T-helper 2 cell treated with Interferon-gamma antibody and Interleukin-4, amounts not matched to agents 5 μg/mL and 100 μg/mL, for 36 hours (primary cell): Measurements from ENCODE around the gene TMEM176A.
"Not testable (repeated sequence)": the region's sequence is repeated elsewhere in the genome, so short reads cannot be mapped to it uniquely, and the experiment has no call there.

ENCODE experiments used
- DNase-seq: peaks from one replicate; pipeline ENCODE4 v3.0.0; 2021; ENCODE audit warnings: low spot score
- H3K27ac Mint-ChIP-seq: one replicate; pipeline ENCODE4 v1.8.0; 2021; ENCODE audit warnings: mild to moderate bottlenecking, mixed read lengths
- H3K27me3 Mint-ChIP-seq: one replicate; pipeline ENCODE4 v1.8.0; 2021; ENCODE audit warnings: low read depth, mixed read lengths
- H3K36me3 Mint-ChIP-seq: one replicate; pipeline ENCODE4 v1.8.0; 2021; ENCODE audit warnings: low read depth, mixed read lengths
- H3K4me1 Mint-ChIP-seq: one replicate; pipeline ENCODE4 v1.8.0; 2021; ENCODE audit warnings: low read depth, mixed read lengths
- H3K4me3 Mint-ChIP-seq: one replicate; pipeline ENCODE4 v1.8.0; 2022; ENCODE audit warnings: mild to moderate bottlenecking, moderate library complexity, mixed read lengths
- H3K9me3 Mint-ChIP-seq: one replicate; pipeline ENCODE4 v1.8.0; 2021; ENCODE audit warnings: mixed read lengths

TMEM176A gene

GRCh38 chr7:150797661-150798060, 2.9 kb upstream of the TMEM176A start:
- Mint-ChIP-seq H3K27me3 (peaks cover 50% of the 10 kb centered on the region), H3K9me3 (no peaks in the 10 kb centered on the region), H3K4me1 (no peaks in the 10 kb centered on the region), H3K27ac (no peak overlapping the region), H3K36me3 (peaks cover 2% of the 10 kb centered on the region), H3K4me3 (no peak overlapping the region)
- no peak for DNase-seq

- Mint-ChIP-seq H3K36me3 (peaks cover 2% of the 10 kb centered on the region), H3K9me3 (no peaks in the 10 kb centered on the region), H3K4me3 (no peak overlapping the region), H3K4me1 (no peaks in the 10 kb centered on the region), H3K27me3 (peaks cover 55% of the 10 kb centered on the region), H3K27ac (no peak overlapping the region)
- no peak for DNase-seq
Measured at GRCh38 chr7:150799156-150799555, 1.4 kb upstream of the TMEM176A start.

- Mint-ChIP-seq H3K27ac (no peak within 1 kb of the TSS), H3K27me3 (peaks cover 55% of the 10 kb centered on the region), H3K36me3 (peaks cover 2% of the 10 kb centered on the region), H3K9me3 (no peaks in the 10 kb centered on the region), H3K4me1 (no peaks in the 10 kb centered on the region), H3K4me3 (peak within 1 kb of the TSS; percentile 44)
- no peak for DNase-seq
Measured at GRCh38 chr7:150799741-150800580, 608 bp upstream of the TMEM176A start, which contains the start of gene TMEM176B. Gene TMEM176B, minus strand, starts transcription at chr7:150800364. Its CDS starts 3,795 bp downstream, at chr7:150796569.

DNA sequence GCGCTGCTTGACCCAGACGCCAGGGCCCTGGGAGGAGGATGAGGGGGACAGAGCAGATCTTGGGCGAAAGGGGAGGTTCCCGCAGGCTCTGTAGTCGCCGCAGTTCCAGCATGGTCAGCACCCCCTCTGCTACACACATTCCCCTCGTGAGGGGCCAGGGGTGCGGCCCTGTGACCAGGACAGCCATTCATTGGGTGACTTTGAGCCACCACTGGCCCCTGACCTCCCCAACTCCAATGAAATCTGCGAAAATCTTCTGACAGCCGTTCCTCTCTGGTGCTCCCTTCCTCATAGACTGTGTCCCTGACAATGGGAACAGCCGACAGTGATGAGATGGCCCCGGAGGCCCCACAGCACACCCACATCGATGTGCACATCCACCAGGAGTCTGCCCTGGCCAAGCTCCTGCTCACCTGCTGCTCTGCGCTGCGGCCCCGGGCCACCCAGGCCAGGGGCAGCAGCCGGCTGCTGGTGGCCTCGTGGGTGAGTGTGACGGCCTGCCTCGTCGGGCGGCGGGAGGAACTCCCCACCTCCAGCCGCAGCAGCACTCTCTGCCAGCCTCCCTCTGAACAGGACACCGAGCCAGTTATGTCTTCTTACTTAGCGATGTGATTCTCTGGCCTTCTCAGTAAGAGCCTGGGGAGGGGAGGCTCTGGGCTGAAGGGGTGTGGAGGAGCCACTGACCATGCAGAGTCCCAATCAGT, 825 bp downstream of the TMEM176A start:
- H3K27me3 Mint-ChIP-seq, result peaks cover 51% of the 10 kb centered on the region
- no peak overlapping the region for H3K27ac Mint-ChIP-seq
- no peaks in the 10 kb centered on the region for H3K4me1 Mint-ChIP-seq
- H3K4me3 Mint-ChIP-seq, result peak overlapping the region; percentile 44
- peaks cover 2% of the 10 kb centered on the region for H3K36me3 Mint-ChIP-seq
- no peak for DNase-seq
- no peaks in the 10 kb centered on the region for H3K9me3 Mint-ChIP-seq

DNA sequence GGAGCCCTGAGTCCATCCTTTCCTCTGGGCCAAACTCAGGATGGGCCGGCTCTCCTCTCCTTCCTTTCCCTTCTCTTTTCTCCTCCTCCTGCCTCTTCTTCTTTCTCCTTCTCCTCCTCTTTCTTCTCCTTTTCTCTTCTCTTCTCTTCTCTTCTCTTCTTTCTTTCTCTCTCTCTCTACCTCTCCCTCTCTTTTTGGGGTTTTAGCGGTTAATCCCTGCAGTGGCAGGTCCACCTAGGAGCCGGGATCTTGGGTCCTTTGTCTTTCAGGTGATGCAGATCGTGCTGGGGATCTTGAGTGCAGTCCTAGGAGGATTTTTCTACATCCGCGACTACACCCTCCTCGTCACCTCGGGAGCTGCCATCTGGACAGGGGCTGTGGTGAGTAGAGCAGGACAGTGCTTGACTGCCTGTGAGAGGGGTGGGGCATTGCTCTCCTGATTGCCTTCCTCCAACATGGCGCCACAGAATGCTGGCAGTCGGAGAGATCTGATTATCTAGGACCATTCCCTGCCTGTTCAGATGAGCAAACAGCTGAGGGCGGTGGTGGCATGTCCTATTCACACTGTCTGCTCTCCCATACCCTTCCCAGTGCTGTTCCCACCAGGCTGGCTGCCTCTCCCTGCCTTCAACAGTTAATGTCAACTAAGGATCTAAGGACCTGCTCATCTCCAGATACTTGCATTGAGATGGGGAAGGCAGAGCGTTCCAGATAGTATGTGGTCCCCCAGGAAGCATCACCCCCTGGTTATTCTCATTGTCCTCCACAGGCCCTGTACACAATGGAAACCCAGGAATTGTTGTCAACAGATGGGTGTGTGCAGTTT, 1.6 kb downstream of the TMEM176A start:
- Mint-ChIP-seq H3K4me3 (no peak overlapping the region), H3K27me3 (peaks cover 48% of the 10 kb centered on the region), H3K9me3 (no peaks in the 10 kb centered on the region), H3K4me1 (no peaks in the 10 kb centered on the region), H3K36me3 (peaks cover 2% of the 10 kb centered on the region), H3K27ac (no peak overlapping the region)
- no peak for DNase-seq

DNA sequence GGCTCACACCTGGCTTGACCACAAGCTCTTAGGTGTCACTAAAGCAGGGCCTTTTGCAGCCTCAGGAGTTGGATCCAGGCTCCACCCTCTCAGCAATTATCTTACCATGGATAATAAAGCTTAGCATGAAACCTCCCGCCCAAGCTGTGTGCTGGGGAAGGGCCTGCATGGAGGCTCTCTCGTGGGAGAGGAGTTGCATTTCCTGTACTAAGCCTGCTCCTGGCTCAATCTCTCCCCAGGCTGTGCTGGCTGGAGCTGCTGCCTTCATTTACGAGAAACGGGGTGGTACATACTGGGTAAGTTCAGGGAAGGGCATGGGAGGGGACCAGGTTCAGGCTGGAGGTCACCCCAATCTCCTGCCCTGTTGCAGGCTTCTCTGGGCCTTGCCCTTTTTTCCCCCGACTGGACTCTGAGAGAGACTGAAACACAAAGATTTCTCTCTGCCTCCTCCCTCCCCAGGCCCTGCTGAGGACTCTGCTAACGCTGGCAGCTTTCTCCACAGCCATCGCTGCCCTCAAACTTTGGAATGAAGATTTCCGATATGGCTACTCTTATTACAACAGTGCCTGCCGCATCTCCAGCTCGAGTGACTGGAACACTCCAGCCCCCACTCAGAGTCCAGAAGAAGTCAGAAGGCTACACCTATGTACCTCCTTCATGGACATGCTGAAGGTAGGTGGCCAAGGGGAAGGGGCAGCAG, 2.7 kb downstream of the TMEM176A start:
- Mint-ChIP-seq H3K36me3 (peaks cover 2% of the 10 kb centered on the region), H3K27me3 (peaks cover 45% of the 10 kb centered on the region)
- no peak for DNase-seq

GRCh38 chr7:150804802-150805201, 4.2 kb downstream of the TMEM176A start:
- Mint-ChIP-seq H3K9me3 (no peaks in the 10 kb centered on the region), H3K4me1 (no peaks in the 10 kb centered on the region), H3K36me3 (peaks cover 2% of the 10 kb centered on the region), H3K4me3 (no peak overlapping the region), H3K27me3 (peaks cover 32% of the 10 kb centered on the region), H3K27ac (no peak overlapping the region)
- no peak for DNase-seq

More for the DNA sequence above, 2.7 kb downstream of the TMEM176A start:
- H3K4me3 Mint-ChIP-seq, result no peak overlapping the region
- no peak overlapping the region for H3K27ac Mint-ChIP-seq
- H3K4me1 Mint-ChIP-seq, result no peaks in the 10 kb centered on the region
- no peaks in the 10 kb centered on the region for H3K9me3 Mint-ChIP-seq

- H3K27ac Mint-ChIP-seq, result no peak overlapping the region
- H3K9me3 Mint-ChIP-seq, result no peaks in the 10 kb centered on the region
- no peak overlapping the region for H3K4me3 Mint-ChIP-seq
- H3K27me3 Mint-ChIP-seq, result peaks cover 37% of the 10 kb centered on the region
- H3K4me1 Mint-ChIP-seq, result no peaks in the 10 kb centered on the region
- no peak for DNase-seq
- peaks cover 2% of the 10 kb centered on the region for H3K36me3 Mint-ChIP-seq
Measured at GRCh38 chr7:150805864-150806263, 5.3 kb downstream of the TMEM176A start.

GRCh38 chr7:150806454-150806853, 5.9 kb downstream of the TMEM176A start:
- H3K4me1 Mint-ChIP-seq, result no peaks in the 10 kb centered on the region
- no peak for DNase-seq
- H3K9me3 Mint-ChIP-seq, result no peaks in the 10 kb centered on the region
- H3K36me3 Mint-ChIP-seq, result peaks cover 2% of the 10 kb centered on the region
- peaks cover 33% of the 10 kb centered on the region for H3K27me3 Mint-ChIP-seq
- no peak overlapping the region for H3K4me3 Mint-ChIP-seq
- no peak overlapping the region for H3K27ac Mint-ChIP-seq

DNA sequence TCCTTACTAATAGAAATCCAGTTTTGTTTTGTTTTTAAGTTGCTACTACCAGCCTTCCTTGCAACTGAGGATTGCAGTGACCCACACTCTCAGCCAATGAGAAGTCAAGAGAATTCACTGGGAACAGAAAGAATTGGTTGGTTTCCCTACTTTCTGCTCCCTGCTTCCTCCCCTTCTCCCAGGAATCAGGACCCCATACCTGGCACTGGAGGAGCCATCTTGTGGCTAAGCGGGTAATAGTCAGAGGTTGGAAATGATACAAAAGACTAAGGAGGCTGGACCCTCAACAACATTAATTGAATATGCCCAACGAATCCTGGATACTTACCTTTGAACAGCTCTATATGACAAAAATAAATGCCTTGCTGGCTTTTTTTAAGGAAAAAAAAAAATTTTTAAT, 6.3 kb downstream of the TMEM176A start:
- DNase-seq, result no peak
- Mint-ChIP-seq H3K4me3 (no peak overlapping the region), H3K27me3 (peaks cover 33% of the 10 kb centered on the region), H3K9me3 (no peaks in the 10 kb centered on the region), H3K27ac (no peak overlapping the region), H3K4me1 (no peaks in the 10 kb centered on the region), H3K36me3 (peaks cover 2% of the 10 kb centered on the region)

- not testable (repeated sequence) for H3K4me3 Mint-ChIP-seq, DNase-seq, H3K4me1 Mint-ChIP-seq, H3K36me3 Mint-ChIP-seq, H3K9me3 Mint-ChIP-seq, H3K27ac Mint-ChIP-seq
- peaks cover 28% of the 10 kb centered on the region for H3K27me3 Mint-ChIP-seq
Measured at GRCh38 chr7:150807616-150808438, 7.3 kb downstream of the TMEM176A start.

DNA sequence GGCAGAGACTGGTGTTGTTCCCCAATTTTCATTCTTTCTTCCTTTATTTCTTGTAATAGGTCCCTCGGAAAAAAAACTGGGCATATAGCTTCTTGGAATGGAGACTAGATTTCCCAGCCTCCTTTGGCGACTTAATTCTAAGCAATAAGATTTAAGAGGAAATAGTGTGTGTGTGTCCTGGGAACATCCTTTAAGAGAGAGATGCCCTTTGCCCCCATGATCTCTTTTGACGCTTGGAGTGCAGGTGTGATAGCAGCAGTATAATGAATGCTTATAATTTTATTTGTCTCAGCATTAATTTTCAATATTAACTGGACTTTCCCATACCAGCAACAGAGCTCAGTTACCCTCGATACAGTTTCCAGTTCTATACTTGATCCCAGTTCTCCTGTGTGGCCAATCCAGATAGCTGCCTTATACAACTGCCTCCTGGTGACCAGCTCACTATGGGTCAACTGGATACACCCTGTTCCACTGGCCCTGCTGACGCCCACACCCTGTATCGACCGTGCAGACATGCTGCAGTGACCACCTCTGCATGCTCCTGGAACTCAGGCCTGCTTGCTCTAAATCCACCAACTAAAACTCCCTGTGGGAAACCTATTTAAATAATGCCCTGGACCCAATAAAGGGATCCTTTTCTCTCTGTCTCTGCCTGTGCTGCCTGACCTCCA, 13.9 kb downstream of the TMEM176A start:
- H3K36me3 Mint-ChIP-seq, result no peaks in the 10 kb centered on the region
- H3K4me1 Mint-ChIP-seq, result no peaks in the 10 kb centered on the region
- DNase-seq, result no peak
- H3K9me3 Mint-ChIP-seq, result peaks cover 13% of the 10 kb centered on the region
- no peak overlapping the region for H3K27ac Mint-ChIP-seq
- H3K27me3 Mint-ChIP-seq, result peaks cover 30% of the 10 kb centered on the region
- H3K4me3 Mint-ChIP-seq, result no peak overlapping the region
